Astrocyte (in vitro differentiated cells and primary cell): Measurements from ENCODE around the gene VPREB3. TPM values are rescaled to one million over a fixed set of nuclear protein-coding genes. Genes with fewer than 3 reads are reported as not detected.
A peak's percentile ranks its signal among the peaks of the same experiment; 100 is the strongest.

Experiments
- DNase-seq: peaks from one replicate; pipeline ENCODE4 v3.0.0-alpha.2; 2010; ENCODE audit warnings: low read depth
- FAIRE-seq: peaks from 2 replicates; lab custom pipeline; 2011; peaks lifted over from hg19 to GRCh38; lab: Jason Lieb, UNC
- H2AFZ ChIP-seq: 2 replicates; pipeline ENCODE4 v1.6.0; 2012; ENCODE audit warnings: low read depth, low read length, inconsistent platforms
- H3K27ac ChIP-seq: 2 replicates; pipeline ENCODE4 v1.5.1; 2011; ENCODE audit warnings: low read depth, low read length, inconsistent platforms
- H3K27me3 ChIP-seq: 2 replicates; pipeline ENCODE4 v1.6.0; 2011; ENCODE audit warnings: low read length, inconsistent platforms; ENCODE audit not compliant: insufficient read depth
- H3K36me3 ChIP-seq: 2 replicates; pipeline ENCODE4 v1.5.1; 2011; ENCODE audit warnings: low read length, inconsistent platforms; ENCODE audit not compliant: insufficient read depth
- H3K4me1 ChIP-seq: 2 replicates; pipeline ENCODE4 v1.5.1; 2011; ENCODE audit warnings: low read length, inconsistent platforms; ENCODE audit not compliant: insufficient read depth
- H3K4me2 ChIP-seq: 2 replicates; pipeline ENCODE4 v1.6.0; 2012; ENCODE audit warnings: low read length, inconsistent platforms
- H3K4me3 ChIP-seq: 2 replicates; pipeline ENCODE4 v1.5.1; 2011; ENCODE audit warnings: low read depth, mild to moderate bottlenecking, low read length, inconsistent platforms; ENCODE audit not compliant: insufficient read depth
- H3K79me2 ChIP-seq: 2 replicates; pipeline ENCODE4 v1.6.0; 2012; ENCODE audit warnings: mild to moderate bottlenecking, low read length, inconsistent platforms; ENCODE audit not compliant: insufficient read depth
- H3K9ac ChIP-seq: 2 replicates; pipeline ENCODE4 v1.6.0; 2012; ENCODE audit warnings: mild to moderate bottlenecking, low read length, inconsistent platforms
- H3K9me3 ChIP-seq: 2 replicates; pipeline ENCODE4 v1.5.1; 2012; ENCODE audit warnings: low read depth, mild to moderate bottlenecking, low read length, inconsistent platforms; ENCODE audit not compliant: insufficient read depth
- H4K20me1 ChIP-seq: 2 replicates; pipeline ENCODE4 v1.6.0; 2012; ENCODE audit warnings: low read length, inconsistent platforms; ENCODE audit not compliant: insufficient read depth
- H3K27ac Mint-ChIP-seq: one replicate; pipeline ENCODE4 v1.8.0; 2021; ENCODE audit warnings: mild to moderate bottlenecking, mixed read lengths; ENCODE audit not compliant: unreplicated experiment
- H3K27me3 Mint-ChIP-seq: one replicate; pipeline ENCODE4 v1.8.0; 2021; ENCODE audit warnings: low read depth, mixed read lengths; ENCODE audit not compliant: unreplicated experiment
- H3K36me3 Mint-ChIP-seq: one replicate; pipeline ENCODE4 v1.8.0; 2021; ENCODE audit warnings: low read depth, mixed read lengths; ENCODE audit not compliant: unreplicated experiment
- H3K4me1 Mint-ChIP-seq: one replicate; pipeline ENCODE4 v1.8.0; 2021; ENCODE audit warnings: low read depth, mixed read lengths; ENCODE audit not compliant: unreplicated experiment
- H3K4me3 Mint-ChIP-seq: one replicate; pipeline ENCODE4 v1.8.0; 2021; ENCODE audit warnings: mild to moderate bottlenecking, moderate library complexity, mixed read lengths; ENCODE audit not compliant: unreplicated experiment
- H3K9me3 Mint-ChIP-seq: one replicate; pipeline ENCODE4 v1.8.0; 2021; ENCODE audit warnings: mild to moderate bottlenecking, mixed read lengths; ENCODE audit not compliant: unreplicated experiment
- EZH2 ChIP-seq: IDR thresholded peaks from 2 replicates; pipeline ENCODE4 v1.6.1; 2012; ENCODE audit warnings: mild to moderate bottlenecking, low read length, inconsistent platforms; ENCODE audit not compliant: insufficient read depth
- total RNA-seq: library from RNA; stranded (reverse); gene quantifications from 2 replicates; pipeline ENCODE4 v1.2.1, GENCODE V29; 2021
- TF ChIP-seq, protein P1 (sequence below): IDR thresholded peaks from 2 replicates; pipeline ENCODE4 v1.5.1; 2011; ENCODE audit warnings: low read depth, mild to moderate bottlenecking, inconsistent platforms, low read length, moderate library complexity; ENCODE audit not compliant: insufficient read depth

VPREB3 gene
- total RNA-seq, 1 donor from 2014 or later, result 0.50 TPM

DNA sequence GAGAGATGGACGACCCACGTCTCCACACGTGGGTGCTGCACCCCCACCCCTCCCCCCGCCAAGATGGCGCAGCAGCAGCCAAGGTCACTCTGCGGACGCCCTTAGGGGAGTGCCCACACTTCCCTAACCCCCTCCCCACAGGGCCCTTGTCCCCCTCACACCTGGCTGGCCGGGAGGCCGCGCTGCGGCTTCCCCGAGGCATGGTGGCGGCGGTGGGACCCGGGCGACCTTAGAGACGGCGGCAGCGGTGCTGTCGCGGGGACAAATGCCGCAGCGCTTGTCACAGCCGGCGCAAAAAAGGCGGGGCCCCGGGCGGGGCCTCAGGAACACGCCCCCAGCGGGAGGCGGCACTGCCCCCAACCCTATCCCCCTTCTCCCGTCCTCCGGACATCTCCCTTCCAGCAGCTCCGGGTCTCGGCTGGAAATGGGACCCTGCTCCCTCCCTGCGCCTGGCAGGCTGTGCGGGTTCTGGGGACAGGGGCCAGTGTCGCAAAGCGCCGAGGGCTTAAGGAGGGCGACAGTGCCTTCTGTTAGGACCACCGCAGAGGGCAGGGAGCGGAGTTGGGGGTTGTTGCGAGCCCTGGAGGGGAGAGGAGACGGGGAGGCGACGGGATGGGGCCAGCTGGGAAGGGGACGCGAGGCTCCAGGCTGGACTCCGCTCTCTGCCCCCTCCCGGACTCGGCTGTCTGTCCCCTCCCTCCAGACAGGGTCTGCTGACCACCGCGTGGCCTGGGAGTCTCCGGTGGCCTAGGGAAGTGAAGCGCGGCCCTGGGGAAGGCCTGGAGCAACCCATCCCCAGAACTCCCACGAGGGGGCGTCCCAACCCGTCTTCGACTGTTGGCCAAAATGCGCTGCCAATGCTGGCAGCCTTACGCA, 13.7 kb upstream of the VPREB3 start, which contains the start of gene CHCHD10:
TSS of gene CHCHD10 (minus strand) at position 300 of the 876 bp plus-strand sequence. CDS start at position 202, 98 bp downstream.
- H3K27ac ChIP-seq, result no peak within 1 kb of the TSS
- H3K36me3 Mint-ChIP-seq, result no peaks in the 10 kb centered on the region
- H3K27ac Mint-ChIP-seq, result peak within 1 kb of the TSS; percentile 41

DNA sequence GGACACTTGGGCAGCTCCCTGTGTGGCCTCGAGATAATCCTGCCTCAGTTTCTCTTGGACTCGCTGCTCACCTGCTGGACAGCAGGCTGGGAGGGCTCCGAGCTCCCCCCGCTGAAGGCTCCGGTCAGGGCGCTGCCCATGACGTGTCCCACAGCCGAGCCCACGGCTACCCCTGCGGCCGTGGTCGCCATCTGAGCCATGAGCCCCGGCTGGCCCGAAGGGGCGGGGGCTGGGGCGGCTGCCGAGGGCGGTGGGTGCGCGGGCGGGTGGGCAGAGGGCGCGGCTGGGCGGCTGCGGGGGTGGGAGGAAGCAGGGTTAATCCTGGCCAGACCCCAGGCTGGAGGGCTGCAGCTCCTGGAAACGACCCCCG, 13.1 kb upstream of the VPREB3 start:
- no peak for TF ChIP-seq EZH2
- TF ChIP-seq, protein P1, sequence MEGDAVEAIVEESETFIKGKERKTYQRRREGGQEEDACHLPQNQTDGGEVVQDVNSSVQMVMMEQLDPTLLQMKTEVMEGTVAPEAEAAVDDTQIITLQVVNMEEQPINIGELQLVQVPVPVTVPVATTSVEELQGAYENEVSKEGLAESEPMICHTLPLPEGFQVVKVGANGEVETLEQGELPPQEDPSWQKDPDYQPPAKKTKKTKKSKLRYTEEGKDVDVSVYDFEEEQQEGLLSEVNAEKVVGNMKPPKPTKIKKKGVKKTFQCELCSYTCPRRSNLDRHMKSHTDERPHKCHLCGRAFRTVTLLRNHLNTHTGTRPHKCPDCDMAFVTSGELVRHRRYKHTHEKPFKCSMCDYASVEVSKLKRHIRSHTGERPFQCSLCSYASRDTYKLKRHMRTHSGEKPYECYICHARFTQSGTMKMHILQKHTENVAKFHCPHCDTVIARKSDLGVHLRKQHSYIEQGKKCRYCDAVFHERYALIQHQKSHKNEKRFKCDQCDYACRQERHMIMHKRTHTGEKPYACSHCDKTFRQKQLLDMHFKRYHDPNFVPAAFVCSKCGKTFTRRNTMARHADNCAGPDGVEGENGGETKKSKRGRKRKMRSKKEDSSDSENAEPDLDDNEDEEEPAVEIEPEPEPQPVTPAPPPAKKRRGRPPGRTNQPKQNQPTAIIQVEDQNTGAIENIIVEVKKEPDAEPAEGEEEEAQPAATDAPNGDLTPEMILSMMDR, result no peak
- peaks cover 17% of the 10 kb centered on the region for H3K4me1 ChIP-seq
- H2AFZ ChIP-seq, result peak overlapping the region; percentile 99

More for the DNA sequence above, 13.7 kb upstream of the VPREB3 start, which contains the start of gene CHCHD10:
- H3K4me3 Mint-ChIP-seq, result peak within 1 kb of the TSS; percentile 82
- no peaks in the 10 kb centered on the region for H3K36me3 ChIP-seq
- DNase-seq (no peak), FAIRE-seq (no peak)
- peak within 1 kb of the TSS; percentile 99 for H2AFZ ChIP-seq
- H3K27me3 ChIP-seq, result no peaks in the 10 kb centered on the region
- peaks cover 16% of the 10 kb centered on the region for H3K4me1 ChIP-seq
- no peaks in the 10 kb centered on the region for H3K79me2 ChIP-seq
- H3K9me3 Mint-ChIP-seq, result no peaks in the 10 kb centered on the region
- peaks cover 6% of the 10 kb centered on the region for H3K4me1 Mint-ChIP-seq
- TF ChIP-seq, protein P1, result peak; percentile 45
- TF ChIP-seq EZH2, result no peak
- H3K4me2 ChIP-seq, result peak within 1 kb of the TSS; percentile 100
- peak within 1 kb of the TSS; percentile 81 for H3K9ac ChIP-seq
- no peaks in the 10 kb centered on the region for H3K27me3 Mint-ChIP-seq
- peaks cover 5% of the 10 kb centered on the region for H4K20me1 ChIP-seq
- H3K9me3 ChIP-seq, result no peaks in the 10 kb centered on the region
- H3K4me3 ChIP-seq, result peak within 1 kb of the TSS; percentile 72

More for the DNA sequence above, 13.1 kb upstream of the VPREB3 start:
- Histone ChIP-seq H4K20me1 (peaks cover 5% of the 10 kb centered on the region), H3K4me2 (peak overlapping the region; percentile 100), H3K27ac (no peak overlapping the region), H3K36me3 (no peaks in the 10 kb centered on the region), H3K9me3 (no peaks in the 10 kb centered on the region), H3K27me3 (no peaks in the 10 kb centered on the region), H3K79me2 (no peaks in the 10 kb centered on the region), H3K4me3 (peak overlapping the region; percentile 72), H3K9ac (peak overlapping the region; percentile 81)
- Mint-ChIP-seq H3K27ac (no peak overlapping the region), H3K9me3 (no peaks in the 10 kb centered on the region), H3K36me3 (no peaks in the 10 kb centered on the region), H3K4me1 (peaks cover 6% of the 10 kb centered on the region), H3K4me3 (peak overlapping the region; percentile 69), H3K27me3 (no peaks in the 10 kb centered on the region)
- FAIRE-seq, result no peak
- DNase-seq, result no peak
